Central memory CD4-positive, alpha-beta T cell (primary cell): ENCODE data around the gene PPARG.
"Not testable (repeated sequence)": the region's sequence is repeated elsewhere in the genome, so short reads cannot be mapped to it uniquely, and the experiment has no call there.

Experiments
- DNase-seq: peaks from one replicate; pipeline ENCODE4 v3.0.0; 2022

PPARG gene

DNA sequence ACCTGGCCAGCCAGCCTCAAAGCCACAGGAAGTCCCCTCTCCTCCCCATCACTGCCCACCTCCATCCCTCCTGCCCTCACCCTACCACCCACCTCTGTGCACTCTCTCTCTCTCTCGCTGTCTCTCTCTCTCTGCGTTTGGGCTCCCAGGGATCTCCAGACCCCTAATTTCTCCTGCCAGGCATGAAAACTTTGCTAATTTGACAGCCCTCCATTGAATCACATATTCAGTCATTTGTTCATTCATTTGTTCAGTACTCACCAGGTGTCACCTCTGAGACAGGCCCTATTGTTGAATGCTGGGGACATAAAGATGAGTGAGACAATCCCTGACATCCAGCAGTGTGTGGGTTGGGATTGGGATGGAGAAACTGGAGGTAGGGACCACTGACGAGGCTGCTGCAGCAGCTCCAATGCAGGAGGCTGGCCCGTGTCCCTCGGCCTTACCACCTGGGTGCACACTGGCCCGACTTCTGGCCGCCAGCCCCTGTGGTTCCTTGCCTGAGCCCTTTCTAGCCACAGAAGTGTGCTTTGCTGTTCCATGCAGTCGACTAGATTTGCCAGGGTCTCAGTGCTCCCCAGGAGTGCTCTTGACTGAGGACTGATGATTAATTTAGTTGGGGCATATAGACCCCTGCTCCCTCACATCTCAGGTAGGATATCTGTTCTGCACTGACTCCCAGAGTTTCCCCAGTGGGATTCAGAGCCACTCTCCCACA is 156.8 kb downstream of the PPARG start:
- DNase-seq, result no peak

GRCh38 chr3:12446298-12446697 is 157.4 kb downstream of the PPARG start:
- no peak for DNase-seq

- no peak for DNase-seq
These were observed 158.2 kb downstream of the PPARG start for GRCh38 chr3:12447075-12447474.

GRCh38 chr3:12448404-12449202 is 159.7 kb downstream of the PPARG start:
- DNase-seq, result not testable (repeated sequence)

DNA sequence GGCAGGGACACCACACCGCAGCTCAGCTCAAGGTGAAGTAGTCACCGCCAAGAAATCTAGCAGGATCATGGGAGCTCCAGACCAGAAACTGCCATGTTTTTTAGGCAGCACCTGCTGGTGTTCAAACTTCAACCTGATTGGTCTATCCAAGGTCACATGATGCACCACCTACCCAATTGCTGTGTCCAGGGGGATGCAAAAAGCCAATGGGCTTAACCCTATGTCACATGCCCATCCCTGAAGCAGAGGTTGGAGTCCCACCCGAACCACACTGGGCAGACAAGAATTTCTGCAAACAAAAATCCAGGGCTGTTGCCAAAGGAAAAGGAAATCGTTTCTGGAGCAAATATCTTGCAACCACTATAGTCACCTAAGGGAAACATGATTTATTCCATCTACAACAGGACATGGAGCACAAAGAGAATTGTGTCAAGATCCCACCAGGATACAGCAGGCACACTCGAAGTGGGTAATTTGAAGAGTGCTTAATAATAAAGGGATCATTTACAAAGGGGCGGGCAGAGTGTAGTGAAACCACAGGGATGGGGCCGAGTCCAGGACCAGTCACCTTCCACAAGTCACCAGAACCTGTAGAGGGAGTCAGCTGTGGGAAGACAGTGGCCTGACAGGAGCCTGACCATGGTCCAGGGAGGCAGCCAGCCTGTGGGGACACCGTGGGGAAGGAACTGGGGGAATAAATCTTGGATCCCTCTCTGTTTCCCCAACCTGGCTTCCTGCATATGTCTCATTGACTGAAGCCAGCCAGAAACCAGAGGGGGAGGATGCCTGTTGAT is 161.2 kb downstream of the PPARG start:
- DNase-seq, result no peak

- no peak for DNase-seq
These were observed 162.6 kb downstream of the PPARG start for GRCh38 chr3:12451481-12451880.

GRCh38 chr3:12451960-12452359 is 163.1 kb downstream of the PPARG start:
- no peak for DNase-seq

DNA sequence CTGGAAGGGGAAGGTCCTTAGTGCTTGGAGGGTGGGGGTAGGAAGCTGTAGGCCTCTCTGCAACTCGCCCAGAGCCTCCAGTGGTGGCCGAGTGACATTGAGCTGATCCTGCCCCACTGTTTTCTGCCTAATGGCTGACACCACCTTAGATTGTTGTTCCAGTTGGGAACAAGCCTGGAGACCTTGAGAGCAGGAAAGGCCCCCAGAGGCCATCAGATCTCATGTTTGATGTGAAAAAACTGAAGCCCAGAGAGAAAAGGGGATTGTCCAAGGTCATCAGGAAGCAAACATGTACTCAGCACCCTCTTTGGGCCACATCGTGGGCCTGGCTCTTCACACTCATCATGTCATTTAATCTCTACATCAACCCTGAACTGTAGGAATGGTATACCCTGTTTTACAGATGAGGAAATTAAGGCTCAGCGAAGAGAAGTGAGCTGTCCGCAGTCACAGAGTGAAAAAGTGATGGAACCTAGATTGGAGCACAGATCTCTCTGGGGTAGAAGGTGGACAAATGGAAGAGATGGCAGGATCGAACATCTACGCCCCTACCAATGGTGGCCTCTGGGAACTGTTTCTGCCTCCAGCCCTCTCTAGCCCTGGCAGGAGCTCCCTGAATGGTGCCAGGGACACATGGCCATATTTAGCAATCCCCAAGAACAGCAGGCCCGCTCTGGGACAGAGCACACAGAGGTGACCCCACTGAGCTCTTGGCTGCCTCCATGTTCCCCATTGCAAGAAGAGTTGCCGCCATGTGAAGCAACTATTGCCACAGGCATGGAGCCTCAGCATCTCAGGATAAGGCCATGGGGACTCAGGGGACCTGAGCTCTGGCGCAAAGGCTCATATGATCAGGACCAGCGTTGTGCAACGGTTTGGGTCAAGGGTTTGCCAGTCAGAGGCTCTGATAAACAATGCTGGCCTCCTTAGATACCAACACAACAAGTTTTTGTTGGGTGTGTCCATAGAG is 163.8 kb downstream of the PPARG start:
- no peak for DNase-seq

GRCh38 chr3:12454076-12454815 is 165.4 kb downstream of the PPARG start:
- DNase-seq, result no peak

DNA sequence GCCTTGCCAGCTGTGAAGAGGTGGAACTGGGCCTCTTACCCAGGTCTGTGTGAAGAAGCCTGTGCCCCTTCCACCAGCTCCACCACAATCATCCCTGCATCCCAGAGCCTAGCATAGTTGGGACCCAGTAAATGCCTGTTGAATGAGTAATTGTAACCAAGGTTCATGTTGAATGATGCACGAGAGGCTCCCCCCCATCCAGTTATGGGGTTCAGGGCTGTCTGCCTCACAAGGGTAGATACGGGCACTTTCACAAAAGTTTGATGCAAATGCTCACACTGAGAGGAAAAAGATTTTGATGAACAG is 165.9 kb downstream of the PPARG start:
- DNase-seq, result no peak

DNA sequence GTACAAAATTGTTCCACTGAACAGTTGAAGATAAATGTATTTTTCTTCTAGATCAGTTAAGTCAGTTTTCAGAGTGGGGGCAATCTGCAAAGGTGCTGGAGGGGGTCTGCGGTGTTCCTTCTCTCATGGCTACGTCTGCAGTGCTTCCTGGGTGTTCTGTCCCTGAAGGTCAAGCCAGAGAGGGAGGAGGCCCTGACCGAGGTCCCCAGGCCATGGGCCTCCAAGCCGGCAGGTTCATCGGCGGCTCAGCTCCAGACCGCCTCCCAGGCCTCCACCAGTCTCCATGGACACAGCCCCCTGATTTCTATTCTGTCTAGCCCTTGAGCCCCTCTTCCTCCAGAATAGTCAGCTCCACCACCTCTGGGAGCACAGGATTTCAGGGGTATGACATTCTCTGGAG is 166.9 kb downstream of the PPARG start:
- no peak for DNase-seq

GRCh38 chr3:12456441-12456840 is 167.6 kb downstream of the PPARG start:
- no peak for DNase-seq

- DNase-seq, result not testable (repeated sequence)
These were observed 168.5 kb downstream of the PPARG start for GRCh38 chr3:12457380-12457779.

GRCh38 chr3:12458901-12459300 is 170.0 kb downstream of the PPARG start:
- DNase-seq, result no peak

GRCh38 chr3:12460127-12460526 is 171.3 kb downstream of the PPARG start:
- DNase-seq, result no peak

DNA sequence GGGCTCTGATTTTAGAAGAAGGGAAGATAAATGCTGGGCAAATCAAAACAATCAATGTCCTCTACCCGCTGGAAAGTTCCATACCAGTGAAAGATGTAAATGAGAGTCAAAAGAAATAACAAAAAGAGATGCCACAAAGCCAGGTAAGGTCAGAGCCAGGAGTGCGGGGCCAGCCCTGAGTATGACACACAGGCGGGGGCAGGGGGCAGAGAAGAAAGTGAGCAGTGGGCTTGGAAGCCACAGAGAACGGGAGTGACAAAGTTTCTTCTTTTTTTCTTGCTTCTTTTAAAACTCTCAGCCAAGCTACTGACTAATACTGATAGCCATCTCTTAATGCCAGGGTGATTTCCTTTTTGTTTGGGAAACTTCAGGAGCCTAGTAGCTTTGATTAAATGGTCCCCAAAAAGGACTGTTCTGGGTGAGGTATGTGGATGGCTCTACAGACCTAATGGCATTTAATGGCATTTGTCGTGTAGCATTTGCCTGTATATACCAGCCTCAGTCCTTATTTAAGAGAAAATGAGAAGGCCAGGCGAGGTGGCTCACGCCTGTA is 172.3 kb downstream of the PPARG start:
- no peak for DNase-seq

DNA sequence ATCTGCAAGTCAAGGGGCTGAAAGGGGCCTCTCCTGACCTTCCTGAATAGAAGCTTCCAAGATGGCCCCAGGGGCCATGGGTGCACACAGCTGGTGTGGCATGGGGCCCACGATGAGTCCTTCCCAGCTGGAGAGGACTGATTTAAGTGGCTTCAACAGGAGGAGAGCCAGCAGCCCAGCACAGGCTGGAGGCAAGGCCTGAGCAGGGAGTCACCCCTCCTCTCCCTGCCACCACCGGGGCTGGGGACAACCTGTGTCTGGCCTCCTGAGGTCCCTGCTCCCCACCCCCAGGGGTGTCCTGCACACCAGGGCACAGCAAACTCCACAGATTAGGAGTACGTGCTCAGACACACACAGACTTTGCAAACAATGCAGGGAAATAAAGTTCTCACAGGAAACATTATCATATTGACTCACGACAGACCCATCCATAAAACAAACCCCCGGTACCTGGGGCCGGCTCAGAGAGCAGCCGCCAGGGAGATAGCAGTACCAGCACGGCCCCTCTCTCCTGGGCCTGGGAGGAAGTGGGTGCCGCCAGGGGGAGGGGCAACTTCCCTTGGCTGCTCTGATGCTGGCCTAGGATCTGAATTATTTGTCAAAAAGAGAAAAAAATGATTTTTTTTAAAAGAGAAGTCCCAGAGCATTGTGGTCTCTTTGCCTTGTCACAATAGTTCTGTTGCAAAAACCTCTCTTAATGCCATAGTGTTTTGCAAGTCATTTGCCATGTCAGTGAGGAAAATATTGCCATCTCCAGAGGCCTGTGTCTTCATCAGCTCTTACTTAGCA is 173.5 kb downstream of the PPARG start:
- no peak for DNase-seq

DNA sequence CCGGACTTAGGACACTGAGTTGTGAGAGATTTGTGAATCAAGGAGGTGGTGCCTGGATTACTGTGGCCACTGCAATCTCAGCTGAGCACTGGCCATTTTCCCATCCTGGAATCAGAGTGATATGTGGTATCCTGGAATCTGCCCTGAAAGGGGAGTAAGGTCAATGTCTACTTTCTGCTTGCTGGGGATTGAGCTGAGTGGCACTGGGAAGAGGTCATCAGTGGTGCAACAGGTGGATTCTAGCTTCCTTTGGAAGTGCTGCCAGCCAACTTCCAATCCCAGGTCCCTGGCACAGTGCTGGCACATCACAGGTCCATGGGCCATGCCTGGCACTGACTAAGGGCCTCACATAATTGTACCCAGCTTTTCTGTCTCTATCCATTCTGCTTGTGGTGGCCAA is 174.8 kb downstream of the PPARG start:
- no peak for DNase-seq

DNA sequence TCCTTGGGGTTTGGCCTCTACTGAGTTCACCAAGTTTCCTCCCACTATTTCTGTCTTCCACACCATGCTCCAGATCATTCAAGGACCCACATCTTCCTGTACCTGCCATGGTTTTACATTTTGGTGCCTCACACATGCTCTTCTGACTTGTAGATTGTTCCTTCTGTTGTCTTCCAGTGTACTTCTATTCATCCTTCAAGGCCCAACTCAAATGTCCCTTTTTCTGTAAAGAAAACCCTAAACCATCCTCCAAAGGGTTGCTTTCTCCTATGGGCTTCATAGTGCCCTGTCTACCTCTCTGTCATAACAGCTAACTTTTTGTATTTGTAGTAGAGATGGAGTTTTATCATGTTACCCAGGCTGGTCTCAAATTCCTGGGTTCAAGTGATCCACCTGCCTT is 175.3 kb downstream of the PPARG start:
- DNase-seq, result no peak

DNA sequence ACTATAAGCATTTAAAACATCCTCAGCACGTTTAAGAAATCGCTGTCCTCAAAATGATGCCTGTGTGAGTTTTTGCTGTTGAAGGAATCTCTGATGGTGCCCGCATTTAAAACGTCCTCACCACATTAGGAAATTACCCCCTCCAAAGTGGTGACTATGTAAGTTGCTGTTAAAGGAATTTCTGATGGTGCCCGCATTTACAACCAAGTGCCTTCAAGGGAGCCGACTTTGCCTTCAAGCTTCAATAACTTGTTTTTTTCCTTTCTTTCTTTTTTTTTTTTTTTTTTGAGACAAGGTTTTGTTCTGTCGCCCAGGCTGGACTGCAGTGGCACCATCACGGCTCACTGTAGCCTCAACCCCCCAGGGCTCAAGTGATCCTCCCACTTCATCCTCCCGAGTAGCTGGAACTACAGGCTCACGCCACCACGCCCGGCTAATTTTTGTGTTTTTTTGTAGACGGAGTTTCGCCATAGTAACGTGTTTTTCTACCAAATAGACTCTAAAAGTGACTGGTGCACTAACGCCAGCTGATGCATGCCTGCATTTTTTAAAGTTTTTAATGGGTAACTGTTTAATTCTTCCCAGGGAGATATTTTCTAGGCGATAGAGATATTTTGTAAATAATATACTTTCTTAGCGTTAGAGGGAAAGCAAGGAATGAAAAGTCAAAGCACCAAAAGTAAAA is 176.4 kb downstream of the PPARG start:
- no peak for DNase-seq
